ENCODE results near the gene WHRN. TPM values are rescaled to one million over a fixed set of nuclear protein-coding genes. Genes with fewer than 3 reads are reported as not detected.

The WHRN gene
- total and polyA plus RNA-seq, 2 donors from 2014 or later, result 4.4 to 14.8 TPM

DNA sequence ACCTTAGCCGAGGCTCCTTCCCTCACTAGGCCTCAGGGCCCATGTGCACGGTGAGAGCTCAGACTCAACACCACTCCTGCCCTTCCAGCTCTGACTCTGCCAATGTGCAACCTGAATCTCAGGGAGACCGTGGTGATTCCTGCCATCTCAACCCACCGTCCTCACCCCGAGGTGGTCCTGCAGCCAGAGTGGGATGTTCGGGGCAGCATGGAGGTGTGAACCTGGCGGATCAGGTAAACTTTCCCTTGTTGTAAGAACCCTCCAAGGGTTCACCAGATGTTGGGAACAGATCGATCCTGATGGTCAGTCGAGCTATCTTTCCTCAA lies 117.0 kb downstream of the WHRN start:
- TF ChIP-seq CTCF (IDR thresholded peaks at IDR 0.05; ENCODE audit: borderline replicate concordance, extremely low read depth, insufficient read depth), result no peak
- intact Hi-C loops (cut with DNase I), result no loop called here
- peak overlapping the region; percentile 47 to 89 (median 77) for H3K4me3 ChIP-seq (ENCODE audit: low read length in 3 of 3)
- H3K27me3 ChIP-seq (ENCODE audit: control insufficient read depth, insufficient read depth, low read length), result no peaks in the 10 kb centered on the region
- H3K4me1 ChIP-seq (ENCODE audit: control insufficient read depth in 2 of 3, insufficient read depth in 2 of 3, low read depth in 1 of 3, low read length in 3 of 3), result peaks cover 3 to 28% (median 7%) of the 10 kb centered on the region in 3 donors
- H3K9ac ChIP-seq (ENCODE audit: low read length in 3 of 3), result peak overlapping the region in 2 of 3 donors; percentile 38 to 89
- peak overlapping the region; percentile 78 to 82 for H3K27ac ChIP-seq (ENCODE audit: low read depth in 2 of 2, low read length in 2 of 2)
- no peaks in the 10 kb centered on the region for H3K36me3 ChIP-seq (ENCODE audit: control insufficient read depth in 2 of 3, insufficient read depth in 3 of 3, low read length in 3 of 3)
- DNase-seq (peak in 1 of 5 donors; percentile 66), FAIRE-seq (no peak)
- no peaks in the 10 kb centered on the region for H3K9me3 ChIP-seq (ENCODE audit: control insufficient read depth in 2 of 3, insufficient read depth in 1 of 3, low read length in 3 of 3)

DNA sequence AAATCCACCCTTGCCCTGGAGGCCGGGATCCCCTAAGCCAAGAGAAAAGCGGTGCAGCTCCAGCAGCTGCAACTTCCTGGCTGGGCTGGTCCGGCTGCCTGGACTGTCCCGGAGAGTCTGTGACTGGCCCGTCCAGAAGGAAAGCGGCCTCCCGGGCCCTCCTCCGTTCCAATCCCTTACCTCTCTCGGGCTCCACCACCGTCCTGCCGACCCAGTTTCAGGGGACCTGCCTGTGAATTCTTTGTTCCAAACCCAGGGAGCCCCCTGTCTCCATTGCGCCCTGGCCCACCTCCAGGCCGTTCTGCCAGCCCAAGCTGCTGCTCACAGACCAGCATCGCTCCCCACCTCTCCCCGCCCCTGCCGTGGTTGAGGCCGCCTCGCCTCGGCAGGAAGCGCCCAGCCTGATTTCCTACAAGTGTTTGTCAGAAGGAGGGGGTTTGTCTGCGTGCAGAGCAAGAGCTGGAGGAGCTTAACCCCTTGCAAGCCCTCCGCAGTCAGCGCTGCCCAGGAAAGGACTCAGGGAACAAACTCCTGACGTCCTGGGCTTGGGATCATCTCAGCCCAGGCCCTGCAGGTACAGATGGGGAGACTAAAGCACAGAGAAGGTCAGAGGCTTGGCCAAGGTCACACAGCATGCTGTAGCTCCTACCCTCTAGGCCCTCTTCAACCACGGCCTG lies 117.5 kb downstream of the WHRN start, which contains the start of gene AKNA:
Gene AKNA, minus strand, starts transcription at position 303 of the 677 bp plus-strand sequence. CDS start 6,649 bp downstream, outside the sequence.
- FAIRE-seq, result no peak
- intact Hi-C loops (cut with DNase I), result no loop called here

DNA sequence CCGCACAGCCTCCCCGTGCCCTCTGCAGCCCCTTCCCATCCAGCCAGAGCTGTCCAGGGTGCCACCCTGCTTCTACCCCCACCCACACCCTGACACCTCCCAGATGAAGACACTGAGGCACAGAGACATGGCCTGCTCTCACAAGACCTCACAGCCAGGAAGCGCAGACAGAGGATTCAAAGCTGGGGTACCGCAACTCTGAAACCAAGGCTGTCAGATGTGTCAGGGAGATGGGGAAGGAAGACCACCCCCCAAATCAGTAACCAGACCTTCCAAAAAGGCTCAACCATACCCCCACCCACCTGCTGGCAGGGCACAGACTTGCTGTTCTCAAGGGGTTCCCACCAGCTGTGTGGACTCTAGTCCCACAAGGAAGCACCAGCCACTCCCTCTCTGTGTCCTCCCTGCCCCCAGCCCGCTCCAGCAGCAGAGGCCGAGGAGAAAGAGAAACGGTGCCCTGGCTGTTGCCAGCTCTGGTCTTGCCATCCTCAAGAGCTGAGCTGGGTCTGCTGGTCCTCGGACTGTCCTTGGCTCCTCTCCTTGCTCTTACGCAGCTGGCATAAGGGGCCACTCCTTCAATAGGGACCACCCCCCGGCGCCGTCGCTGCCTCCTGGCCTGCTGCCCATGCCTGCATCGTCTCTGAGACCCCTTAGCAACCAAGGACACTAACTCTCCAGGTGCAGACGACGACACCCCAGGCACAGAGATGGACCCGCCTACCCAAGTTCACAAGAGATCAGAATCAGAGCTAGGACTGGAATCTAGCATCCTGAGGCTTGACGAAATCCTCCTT lies 118.2 kb downstream of the WHRN start:
- Histone ChIP-seq H3K4me1 (ENCODE audit: control insufficient read depth in 2 of 3, insufficient read depth in 2 of 3, low read depth in 1 of 3, low read length in 3 of 3) (peaks cover 3 to 33% (median 7%) of the 10 kb centered on the region in 3 donors), H3K27ac (ENCODE audit: low read depth in 2 of 2, low read length in 2 of 2) (peak overlapping the region; percentile 78 to 82), H3K9ac (ENCODE audit: low read length in 3 of 3) (peak overlapping the region; percentile 38 to 89 (median 56)), H3K36me3 (ENCODE audit: control insufficient read depth in 2 of 3, insufficient read depth in 3 of 3, low read length in 3 of 3) (no peaks in the 10 kb centered on the region), H3K27me3 (ENCODE audit: control insufficient read depth, insufficient read depth, low read length) (no peaks in the 10 kb centered on the region), H3K9me3 (ENCODE audit: control insufficient read depth in 2 of 3, insufficient read depth in 1 of 3, low read length in 3 of 3) (no peaks in the 10 kb centered on the region), H3K4me3 (ENCODE audit: low read length in 3 of 3) (peak overlapping the region; percentile 47 to 89 (median 77))
- no peak for FAIRE-seq
- TF ChIP-seq CTCF (IDR thresholded peaks at IDR 0.05; ENCODE audit: borderline replicate concordance, extremely low read depth, insufficient read depth), result no peak
- intact Hi-C loops (cut with DNase I), result no loop called here
- peak in 4 of 5 donors; percentile 32 to 84 (median 68) for DNase-seq

More for the DNA sequence above, 117.5 kb downstream of the WHRN start, which contains the start of gene AKNA:
- Histone ChIP-seq H3K9ac (ENCODE audit: low read length in 3 of 3) (peak within 1 kb of the TSS; percentile 38 to 89 (median 56)), H3K36me3 (ENCODE audit: control insufficient read depth in 2 of 3, insufficient read depth in 3 of 3, low read length in 3 of 3) (no peaks in the 10 kb centered on the region), H3K4me1 (ENCODE audit: control insufficient read depth in 2 of 3, insufficient read depth in 2 of 3, low read depth in 1 of 3, low read length in 3 of 3) (peaks cover 3 to 32% (median 7%) of the 10 kb centered on the region in 3 donors), H3K27ac (ENCODE audit: low read depth in 2 of 2, low read length in 2 of 2) (peak within 1 kb of the TSS; percentile 78 to 82), H3K9me3 (ENCODE audit: control insufficient read depth in 2 of 3, insufficient read depth in 1 of 3, low read length in 3 of 3) (no peaks in the 10 kb centered on the region), H3K27me3 (ENCODE audit: control insufficient read depth, insufficient read depth, low read length) (no peaks in the 10 kb centered on the region), H3K4me3 (ENCODE audit: low read length in 3 of 3) (peak within 1 kb of the TSS; percentile 47 to 89 (median 77))
- no peak for TF ChIP-seq CTCF (IDR thresholded peaks at IDR 0.05; ENCODE audit: borderline replicate concordance, extremely low read depth, insufficient read depth)
- DNase-seq, result peak; percentile 88 to 94 (median 89)

Data from kidney (tissue), 14 donors.